Measurements from ENCODE around the gene TTPAL. TPM values are rescaled to one million over a fixed set of nuclear protein-coding genes. Genes with fewer than 3 reads are reported as not detected.

TTPAL gene
- total RNA-seq, 1 experiment from 2014 or later, result 20.4 TPM

GRCh38 chr20:44439318-44439717 lies 36.4 kb upstream of the TTPAL start:
- no TSS peak for BruUV-seq (replicated peaks)

DNA sequence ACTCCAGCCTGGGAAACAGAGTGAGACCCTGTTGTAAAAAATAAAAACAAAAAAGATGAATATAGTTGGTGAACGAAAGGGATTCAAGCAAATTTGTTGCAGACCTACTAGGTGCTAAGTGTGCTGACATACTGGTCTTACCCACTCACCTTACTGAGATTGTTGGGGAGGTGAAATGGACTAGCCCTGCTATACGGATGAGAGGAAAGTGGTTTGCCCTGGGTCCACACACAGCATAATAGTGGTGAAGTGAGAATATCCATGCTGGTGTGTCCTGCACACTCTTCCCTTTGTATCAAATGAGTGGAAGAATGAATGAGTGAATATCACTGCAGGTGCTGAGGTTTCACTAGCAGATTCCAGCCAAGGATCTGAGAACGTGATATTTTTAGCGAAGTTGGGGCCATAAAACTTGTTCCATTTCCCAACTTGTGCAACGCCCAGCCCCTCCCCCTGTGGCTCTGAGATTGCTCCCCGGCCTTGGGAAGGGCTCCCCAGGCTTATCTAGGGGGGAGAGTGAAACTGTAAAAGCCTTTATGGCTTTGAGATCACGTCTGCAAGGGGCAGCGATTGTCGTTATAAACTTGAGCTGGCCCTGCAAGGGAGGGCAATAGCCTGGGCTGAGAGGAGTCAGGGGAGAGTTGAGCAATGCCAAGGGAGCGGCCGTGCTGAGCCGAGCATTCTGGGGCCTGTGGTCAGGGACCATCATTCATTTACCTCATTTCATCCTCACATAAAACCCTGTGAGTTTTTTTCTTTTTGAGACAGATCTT lies 33.2 kb upstream of the TTPAL start:
- Histone ChIP-seq H3K4me3 (replicated peaks in 1 of 2; ENCODE audit: low read depth in 1 of 2, low read length in 2 of 2) (no peak overlapping the region), H3K36me3 (ENCODE audit: control insufficient read depth in 1 of 2, insufficient read depth in 2 of 2, low read length in 2 of 2) (no peaks in the 10 kb centered on the region), H2AFZ (ENCODE audit: low read depth, low read length, poor library complexity, severe bottlenecking) (no peak overlapping the region), H3K9me3 (ENCODE audit: control insufficient read depth in 1 of 2, insufficient read depth in 1 of 2, low read depth in 1 of 2, low read length in 2 of 2) (no peaks in the 10 kb centered on the region), H3K4me2 (ENCODE audit: low read length) (no peak overlapping the region), H3K79me2 (ENCODE audit: insufficient read depth, low read length) (no peaks in the 10 kb centered on the region), H3K9ac (ENCODE audit: low read length) (no peak overlapping the region), H3K27ac (ENCODE audit: low read depth, low read length) (no peak overlapping the region), H3K9me2 (ENCODE audit: insufficient read depth) (no peaks in the 10 kb centered on the region), H3K4me1 (ENCODE audit: control insufficient read depth in 1 of 2, insufficient read depth in 2 of 2, low read length in 2 of 2) (no peaks in the 10 kb centered on the region), H3K27me3 (ENCODE audit: insufficient read depth, low read length) (no peaks in the 10 kb centered on the region), H4K20me1 (ENCODE audit: insufficient read depth) (no peaks in the 10 kb centered on the region)
- ATAC-seq (no peak), DNase-seq (ENCODE audit: low read depth, low spot score) (no peak)
- intact Hi-C loops (cut with micrococcal nuclease), result no loop called here
- RAD21 ChIA-PET (ENCODE audit: low non-redundant PET in 1 of 2, low total read pairs in 2 of 2, uncharacterized antibody in 2 of 2, unreplicated experiment in 2 of 2), result no interaction called here
- BruUV-seq (replicated peaks), result no TSS peak
- POLR2A ChIA-PET, result no interaction called here
- CTCF ChIA-PET, result no interaction called here
- TF ChIP-seq YY1 (IDR thresholded peaks at IDR 0.05; ENCODE audit: extremely low read depth, insufficient replicate concordance, low read depth, low read length) (no peak), POLR2AphosphoS5 (IDR thresholded peaks at IDR 0.05; ENCODE audit: low read depth, low read length) (no peak), CEBPB (IDR thresholded peaks at IDR 0.05; ENCODE audit: low read depth) (no peak), MAX (IDR thresholded peaks at IDR 0.05) (no peak), RAD21 (IDR thresholded peaks at IDR 0.05; ENCODE audit: low read depth) (no peak), JUND (IDR thresholded peaks at IDR 0.05) (no peak), CBX3 (IDR thresholded peaks at IDR 0.05; ENCODE audit: low read depth) (no peak)
- TF ChIP-seq, protein P1, sequence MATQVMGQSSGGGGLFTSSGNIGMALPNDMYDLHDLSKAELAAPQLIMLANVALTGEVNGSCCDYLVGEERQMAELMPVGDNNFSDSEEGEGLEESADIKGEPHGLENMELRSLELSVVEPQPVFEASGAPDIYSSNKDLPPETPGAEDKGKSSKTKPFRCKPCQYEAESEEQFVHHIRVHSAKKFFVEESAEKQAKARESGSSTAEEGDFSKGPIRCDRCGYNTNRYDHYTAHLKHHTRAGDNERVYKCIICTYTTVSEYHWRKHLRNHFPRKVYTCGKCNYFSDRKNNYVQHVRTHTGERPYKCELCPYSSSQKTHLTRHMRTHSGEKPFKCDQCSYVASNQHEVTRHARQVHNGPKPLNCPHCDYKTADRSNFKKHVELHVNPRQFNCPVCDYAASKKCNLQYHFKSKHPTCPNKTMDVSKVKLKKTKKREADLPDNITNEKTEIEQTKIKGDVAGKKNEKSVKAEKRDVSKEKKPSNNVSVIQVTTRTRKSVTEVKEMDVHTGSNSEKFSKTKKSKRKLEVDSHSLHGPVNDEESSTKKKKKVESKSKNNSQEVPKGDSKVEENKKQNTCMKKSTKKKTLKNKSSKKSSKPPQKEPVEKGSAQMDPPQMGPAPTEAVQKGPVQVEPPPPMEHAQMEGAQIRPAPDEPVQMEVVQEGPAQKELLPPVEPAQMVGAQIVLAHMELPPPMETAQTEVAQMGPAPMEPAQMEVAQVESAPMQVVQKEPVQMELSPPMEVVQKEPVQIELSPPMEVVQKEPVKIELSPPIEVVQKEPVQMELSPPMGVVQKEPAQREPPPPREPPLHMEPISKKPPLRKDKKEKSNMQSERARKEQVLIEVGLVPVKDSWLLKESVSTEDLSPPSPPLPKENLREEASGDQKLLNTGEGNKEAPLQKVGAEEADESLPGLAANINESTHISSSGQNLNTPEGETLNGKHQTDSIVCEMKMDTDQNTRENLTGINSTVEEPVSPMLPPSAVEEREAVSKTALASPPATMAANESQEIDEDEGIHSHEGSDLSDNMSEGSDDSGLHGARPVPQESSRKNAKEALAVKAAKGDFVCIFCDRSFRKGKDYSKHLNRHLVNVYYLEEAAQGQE (IDR thresholded peaks at IDR 0.05; ENCODE audit: low read depth), result no peak

More at GRCh38 chr20:44439318-44439717, 36.4 kb upstream of the TTPAL start:
- H3K4me1 ChIP-seq (ENCODE audit: control insufficient read depth in 1 of 2, insufficient read depth in 2 of 2, low read length in 2 of 2), result no peaks in the 10 kb centered on the region
- H3K9me2 ChIP-seq (ENCODE audit: insufficient read depth), result no peaks in the 10 kb centered on the region
- H2AFZ ChIP-seq (ENCODE audit: low read depth, low read length, poor library complexity, severe bottlenecking), result no peak overlapping the region
- no peak overlapping the region for H3K4me3 ChIP-seq (replicated peaks in 1 of 2; ENCODE audit: low read depth in 1 of 2, low read length in 2 of 2)
- no peaks in the 10 kb centered on the region for H3K9me3 ChIP-seq (ENCODE audit: control insufficient read depth in 1 of 2, insufficient read depth in 1 of 2, low read depth in 1 of 2, low read length in 2 of 2)
- no peak overlapping the region for H3K27ac ChIP-seq (ENCODE audit: low read depth, low read length)
- H3K4me2 ChIP-seq (ENCODE audit: low read length), result no peak overlapping the region
- H3K27me3 ChIP-seq (ENCODE audit: insufficient read depth, low read length), result no peaks in the 10 kb centered on the region
- DNase-seq (ENCODE audit: low read depth, low spot score) (no peak), ATAC-seq (no peak)
- ChIA-PET POLR2A (no interaction called here), CTCF (interaction anchor here (0.6 to 1.0 kb wide), 2 partner anchors 15 to 163 kb away, joined by 3 read pairs; no protein-coding TSS in a partner anchor), RAD21 (ENCODE audit: low non-redundant PET in 1 of 2, low total read pairs in 2 of 2, uncharacterized antibody in 2 of 2, unreplicated experiment in 2 of 2) (no interaction called here)
- H3K9ac ChIP-seq (ENCODE audit: low read length), result no peak overlapping the region
- no peaks in the 10 kb centered on the region for H4K20me1 ChIP-seq (ENCODE audit: insufficient read depth)
- H3K36me3 ChIP-seq (ENCODE audit: control insufficient read depth in 1 of 2, insufficient read depth in 2 of 2, low read length in 2 of 2), result no peaks in the 10 kb centered on the region
- intact Hi-C loops (cut with micrococcal nuclease), result no loop called here
- TF ChIP-seq RAD21 (IDR thresholded peaks at IDR 0.05; ENCODE audit: low read depth) (no peak), CTCF (IDR thresholded peaks at IDR 0.05 in 2 of 3, conservative IDR thresholded peaks at IDR 0.05 in 1 of 3; ENCODE audit: borderline replicate concordance in 1 of 3, insufficient read depth in 1 of 3, low read depth in 2 of 3, low read length in 2 of 3) (no peak)
- no peaks in the 10 kb centered on the region for H3K79me2 ChIP-seq (ENCODE audit: insufficient read depth, low read length)

All from HCT116 (cell line).